ENCODE measurements around the gene CACNB2.

DNA sequence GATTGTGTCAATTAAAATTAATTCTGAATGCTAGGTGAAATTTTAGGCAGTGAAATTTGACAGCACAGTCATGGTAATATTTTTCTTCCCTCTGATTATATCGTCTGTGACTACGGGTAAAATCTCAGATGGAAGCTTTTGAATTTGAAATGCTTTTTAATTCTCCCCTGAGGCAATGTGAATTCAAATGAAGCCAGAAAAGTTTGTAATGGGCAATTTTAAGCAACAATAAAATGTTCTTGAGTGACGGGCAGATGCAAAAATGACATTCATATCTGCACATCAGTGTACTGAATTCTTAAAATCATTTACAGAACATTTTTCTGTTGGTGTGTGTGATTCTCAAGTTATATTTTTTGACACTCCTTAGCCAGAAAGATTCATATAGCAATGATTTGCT, 376.6 kb downstream of the CACNB2 start:
- TF ChIP-seq POLR2A (IDR thresholded peaks at IDR 0.05; ENCODE audit: low read length) = no peak
- TF ChIP-seq, protein P1, sequence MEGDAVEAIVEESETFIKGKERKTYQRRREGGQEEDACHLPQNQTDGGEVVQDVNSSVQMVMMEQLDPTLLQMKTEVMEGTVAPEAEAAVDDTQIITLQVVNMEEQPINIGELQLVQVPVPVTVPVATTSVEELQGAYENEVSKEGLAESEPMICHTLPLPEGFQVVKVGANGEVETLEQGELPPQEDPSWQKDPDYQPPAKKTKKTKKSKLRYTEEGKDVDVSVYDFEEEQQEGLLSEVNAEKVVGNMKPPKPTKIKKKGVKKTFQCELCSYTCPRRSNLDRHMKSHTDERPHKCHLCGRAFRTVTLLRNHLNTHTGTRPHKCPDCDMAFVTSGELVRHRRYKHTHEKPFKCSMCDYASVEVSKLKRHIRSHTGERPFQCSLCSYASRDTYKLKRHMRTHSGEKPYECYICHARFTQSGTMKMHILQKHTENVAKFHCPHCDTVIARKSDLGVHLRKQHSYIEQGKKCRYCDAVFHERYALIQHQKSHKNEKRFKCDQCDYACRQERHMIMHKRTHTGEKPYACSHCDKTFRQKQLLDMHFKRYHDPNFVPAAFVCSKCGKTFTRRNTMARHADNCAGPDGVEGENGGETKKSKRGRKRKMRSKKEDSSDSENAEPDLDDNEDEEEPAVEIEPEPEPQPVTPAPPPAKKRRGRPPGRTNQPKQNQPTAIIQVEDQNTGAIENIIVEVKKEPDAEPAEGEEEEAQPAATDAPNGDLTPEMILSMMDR (IDR thresholded peaks at IDR 0.05) = no peak
- no peak for TF ChIP-seq CEBPB (IDR thresholded peaks at IDR 0.05)
- TF ChIP-seq, protein P2, sequence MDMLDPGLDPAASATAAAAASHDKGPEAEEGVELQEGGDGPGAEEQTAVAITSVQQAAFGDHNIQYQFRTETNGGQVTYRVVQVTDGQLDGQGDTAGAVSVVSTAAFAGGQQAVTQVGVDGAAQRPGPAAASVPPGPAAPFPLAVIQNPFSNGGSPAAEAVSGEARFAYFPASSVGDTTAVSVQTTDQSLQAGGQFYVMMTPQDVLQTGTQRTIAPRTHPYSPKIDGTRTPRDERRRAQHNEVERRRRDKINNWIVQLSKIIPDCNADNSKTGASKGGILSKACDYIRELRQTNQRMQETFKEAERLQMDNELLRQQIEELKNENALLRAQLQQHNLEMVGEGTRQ (IDR thresholded peaks at IDR 0.05) = no peak
- no peak for TF ChIP-seq KDM1A (IDR thresholded peaks at IDR 0.05; ENCODE audit: low read depth)
- TF ChIP-seq, protein P3, sequence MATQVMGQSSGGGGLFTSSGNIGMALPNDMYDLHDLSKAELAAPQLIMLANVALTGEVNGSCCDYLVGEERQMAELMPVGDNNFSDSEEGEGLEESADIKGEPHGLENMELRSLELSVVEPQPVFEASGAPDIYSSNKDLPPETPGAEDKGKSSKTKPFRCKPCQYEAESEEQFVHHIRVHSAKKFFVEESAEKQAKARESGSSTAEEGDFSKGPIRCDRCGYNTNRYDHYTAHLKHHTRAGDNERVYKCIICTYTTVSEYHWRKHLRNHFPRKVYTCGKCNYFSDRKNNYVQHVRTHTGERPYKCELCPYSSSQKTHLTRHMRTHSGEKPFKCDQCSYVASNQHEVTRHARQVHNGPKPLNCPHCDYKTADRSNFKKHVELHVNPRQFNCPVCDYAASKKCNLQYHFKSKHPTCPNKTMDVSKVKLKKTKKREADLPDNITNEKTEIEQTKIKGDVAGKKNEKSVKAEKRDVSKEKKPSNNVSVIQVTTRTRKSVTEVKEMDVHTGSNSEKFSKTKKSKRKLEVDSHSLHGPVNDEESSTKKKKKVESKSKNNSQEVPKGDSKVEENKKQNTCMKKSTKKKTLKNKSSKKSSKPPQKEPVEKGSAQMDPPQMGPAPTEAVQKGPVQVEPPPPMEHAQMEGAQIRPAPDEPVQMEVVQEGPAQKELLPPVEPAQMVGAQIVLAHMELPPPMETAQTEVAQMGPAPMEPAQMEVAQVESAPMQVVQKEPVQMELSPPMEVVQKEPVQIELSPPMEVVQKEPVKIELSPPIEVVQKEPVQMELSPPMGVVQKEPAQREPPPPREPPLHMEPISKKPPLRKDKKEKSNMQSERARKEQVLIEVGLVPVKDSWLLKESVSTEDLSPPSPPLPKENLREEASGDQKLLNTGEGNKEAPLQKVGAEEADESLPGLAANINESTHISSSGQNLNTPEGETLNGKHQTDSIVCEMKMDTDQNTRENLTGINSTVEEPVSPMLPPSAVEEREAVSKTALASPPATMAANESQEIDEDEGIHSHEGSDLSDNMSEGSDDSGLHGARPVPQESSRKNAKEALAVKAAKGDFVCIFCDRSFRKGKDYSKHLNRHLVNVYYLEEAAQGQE (IDR thresholded peaks at IDR 0.05) = no peak
- TF ChIP-seq HOXA7 (CRISPR knock-in tag; IDR thresholded peaks at IDR 0.05) = no peak
- no peak for TF ChIP-seq RAD21 (conservative IDR thresholded peaks at IDR 0.05 in 1 of 2, IDR thresholded peaks at IDR 0.05 in 1 of 2)
- no peak for TF ChIP-seq SREBF2 (IDR thresholded peaks at IDR 0.05)
- no peak for TF ChIP-seq SMC3 (IDR thresholded peaks at IDR 0.05)
- TF ChIP-seq, protein P4, sequence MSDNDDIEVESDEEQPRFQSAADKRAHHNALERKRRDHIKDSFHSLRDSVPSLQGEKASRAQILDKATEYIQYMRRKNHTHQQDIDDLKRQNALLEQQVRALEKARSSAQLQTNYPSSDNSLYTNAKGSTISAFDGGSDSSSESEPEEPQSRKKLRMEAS (IDR thresholded peaks at IDR 0.05) = no peak

All from A549 (cell line).